Activated CD4-positive, alpha-beta T cell treated with anti-CD3 and anti-CD28 coated beads, Interleukin-2, amount 50 U/mL, for 1 hour (primary cell): ENCODE results near the gene M1AP.
"Not testable (repeated sequence)": the region's sequence is repeated elsewhere in the genome, so short reads cannot be mapped to it uniquely, and the experiment has no call there.

Experiments used
- DNase-seq: peaks from one replicate; pipeline ENCODE4 v3.0.0-alpha.2; 2020

Gene M1AP

DNA sequence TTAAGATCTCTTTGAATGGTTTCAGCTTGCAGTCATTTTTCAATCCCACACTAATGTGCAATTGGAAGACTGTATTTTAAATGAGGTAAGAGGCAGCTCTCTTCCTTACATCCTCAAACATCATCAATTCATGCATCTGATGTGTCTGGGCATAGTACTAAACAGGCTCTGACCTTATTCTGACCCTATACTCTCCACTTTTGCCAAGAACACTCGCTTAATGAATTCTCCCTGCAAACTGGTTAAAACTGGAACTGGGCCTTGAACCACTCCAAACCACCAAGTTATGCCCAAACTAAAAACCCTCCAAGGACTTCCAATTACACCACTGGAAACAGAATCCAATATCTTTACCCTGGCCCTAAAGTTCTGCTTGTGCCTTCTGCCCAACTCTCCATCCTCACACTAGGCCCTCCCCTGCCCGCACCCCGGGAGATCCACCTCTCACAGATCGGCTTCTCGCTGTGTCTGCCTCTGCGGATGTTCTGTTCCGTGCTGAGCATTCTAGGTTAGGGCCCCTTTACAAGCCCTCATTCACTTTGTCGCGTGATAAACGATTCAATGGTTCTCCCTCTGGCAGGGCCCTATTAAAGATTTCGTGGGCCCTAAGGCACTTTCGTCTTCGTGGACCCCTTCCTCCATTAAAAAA, 1.2 kb downstream of the M1AP start:
- DNase-seq, result no peak

DNA sequence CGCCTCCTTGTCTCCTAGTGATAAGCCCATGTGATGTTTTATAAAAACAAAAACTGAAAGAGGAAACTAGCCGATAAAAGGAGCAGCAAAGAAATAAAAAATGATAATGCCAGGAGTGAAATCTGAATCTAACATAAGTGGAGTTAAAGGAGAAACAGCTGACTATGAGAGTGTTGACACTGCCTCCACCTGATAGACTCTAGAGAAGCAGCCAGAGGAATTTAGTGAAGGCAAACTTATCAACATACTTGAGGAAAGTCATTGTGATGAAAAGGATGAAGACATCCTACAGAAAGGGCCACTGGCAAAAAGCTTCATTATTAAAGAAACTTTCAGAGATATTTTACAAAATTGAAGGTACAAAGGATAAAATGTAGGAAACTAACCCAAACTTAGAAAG, 1.9 kb downstream of the M1AP start:
- no peak for DNase-seq

DNA sequence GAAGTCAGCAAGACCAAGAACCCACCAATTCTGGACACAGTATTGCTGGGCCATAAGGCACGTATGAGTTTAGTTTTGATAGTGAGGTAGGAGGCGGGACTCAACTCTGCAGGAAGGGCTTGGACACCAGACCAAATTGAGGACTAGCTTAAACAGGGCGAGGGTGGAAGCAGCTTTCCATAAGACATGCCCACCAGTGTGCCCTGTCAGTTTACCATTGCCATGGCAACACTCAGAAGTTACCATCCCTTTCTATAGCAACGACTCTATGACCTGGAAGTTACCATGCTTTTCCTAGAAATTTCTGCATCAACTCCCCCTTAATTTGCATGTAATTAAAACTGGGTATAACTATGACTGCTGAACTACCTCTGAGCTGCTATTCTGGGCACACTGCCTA, 2.8 kb downstream of the M1AP start:
- DNase-seq, result no peak

DNA sequence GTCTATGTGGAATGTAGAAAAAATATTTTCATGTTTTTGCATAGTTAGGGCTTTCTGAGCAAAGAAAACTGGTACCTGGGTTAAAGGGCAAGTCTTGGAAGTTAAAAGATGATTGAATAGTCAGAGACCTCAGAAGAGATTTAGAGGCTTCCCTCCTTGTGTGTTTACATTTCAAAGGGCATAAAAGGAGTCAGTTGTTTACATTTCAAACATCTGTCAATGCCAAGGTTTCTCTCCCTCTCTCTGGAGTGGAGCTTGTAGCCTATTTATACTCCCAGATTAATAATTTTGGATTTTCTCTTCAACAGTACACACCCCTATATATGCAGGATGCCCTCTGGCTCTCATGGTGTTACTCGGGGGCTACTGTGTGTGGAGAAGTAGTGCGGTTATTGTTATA, 8.6 kb downstream of the M1AP start:
- no peak for DNase-seq

DNA sequence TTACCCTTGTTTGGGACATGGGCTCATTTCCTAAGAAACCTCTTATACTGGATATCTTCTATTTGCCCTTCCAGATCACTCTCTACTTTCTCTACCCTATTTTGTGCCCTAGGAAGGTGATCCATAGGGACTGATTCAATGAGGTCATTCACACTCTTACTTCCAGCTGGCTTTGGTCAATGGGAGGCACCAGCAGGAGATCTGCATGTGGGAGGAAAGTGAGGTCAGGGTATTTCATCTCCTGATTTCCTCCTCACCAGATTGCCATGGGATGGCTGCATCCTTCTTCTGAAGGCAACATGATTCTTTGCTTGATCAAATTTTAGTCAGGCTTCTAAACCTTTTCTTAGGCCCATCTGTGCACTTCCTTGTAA, 15.2 kb downstream of the M1AP start:
- no peak for DNase-seq

DNA sequence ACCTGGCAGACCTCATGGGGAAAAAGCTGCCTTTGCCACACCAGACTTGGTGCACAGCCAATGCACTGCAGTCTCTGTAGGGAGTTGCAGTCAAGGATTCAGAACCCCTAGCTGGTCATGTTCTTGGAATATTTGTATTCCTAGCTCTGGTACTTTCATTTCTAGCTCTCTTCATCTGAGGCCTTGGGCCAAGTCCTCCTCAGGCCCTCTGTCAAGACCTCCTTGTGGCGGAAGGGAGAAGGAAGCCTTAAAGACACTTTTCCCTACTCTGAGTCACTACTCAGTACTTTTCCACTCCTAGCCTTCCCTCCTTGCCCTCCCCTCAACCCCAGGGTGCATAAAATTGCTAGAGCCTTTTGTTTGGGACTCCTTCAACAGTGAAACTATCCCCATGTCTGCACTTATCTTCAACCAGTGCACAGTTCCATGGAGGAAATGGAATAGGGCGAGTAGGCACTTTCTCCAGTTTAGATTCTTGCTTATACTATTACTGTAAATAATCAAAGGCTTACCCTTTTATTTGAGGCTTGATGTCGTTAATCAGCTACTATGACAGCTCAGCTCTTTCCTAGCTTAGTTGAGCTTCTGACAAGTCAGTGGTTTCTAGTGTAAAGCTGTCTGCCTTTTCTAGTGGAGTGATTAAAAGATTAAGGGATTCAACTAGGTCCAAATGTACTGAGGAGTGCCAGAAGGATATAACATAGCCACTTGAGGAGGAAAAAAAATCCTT, 15.8 kb downstream of the M1AP start:
- no peak for DNase-seq

DNA sequence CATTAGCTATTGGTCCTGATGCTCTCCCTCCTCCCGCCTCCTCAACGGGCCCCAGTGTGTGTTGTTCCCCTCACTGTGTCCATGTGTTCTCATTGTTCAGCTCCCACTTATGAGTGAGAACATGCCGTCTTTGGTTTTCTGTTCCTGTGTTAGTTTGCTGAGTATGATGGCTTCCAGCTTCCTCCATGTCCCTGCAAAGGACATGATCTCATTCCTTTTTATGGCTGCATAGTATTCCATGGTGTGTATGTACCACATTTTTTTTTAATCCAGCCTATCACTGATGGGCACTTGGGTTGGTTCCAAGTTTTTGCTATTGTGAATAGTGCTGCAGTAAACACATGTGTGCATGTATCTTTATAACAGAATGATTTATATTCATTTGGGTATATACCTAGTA, 17.7 kb downstream of the M1AP start:
- not testable (repeated sequence) for DNase-seq

DNA sequence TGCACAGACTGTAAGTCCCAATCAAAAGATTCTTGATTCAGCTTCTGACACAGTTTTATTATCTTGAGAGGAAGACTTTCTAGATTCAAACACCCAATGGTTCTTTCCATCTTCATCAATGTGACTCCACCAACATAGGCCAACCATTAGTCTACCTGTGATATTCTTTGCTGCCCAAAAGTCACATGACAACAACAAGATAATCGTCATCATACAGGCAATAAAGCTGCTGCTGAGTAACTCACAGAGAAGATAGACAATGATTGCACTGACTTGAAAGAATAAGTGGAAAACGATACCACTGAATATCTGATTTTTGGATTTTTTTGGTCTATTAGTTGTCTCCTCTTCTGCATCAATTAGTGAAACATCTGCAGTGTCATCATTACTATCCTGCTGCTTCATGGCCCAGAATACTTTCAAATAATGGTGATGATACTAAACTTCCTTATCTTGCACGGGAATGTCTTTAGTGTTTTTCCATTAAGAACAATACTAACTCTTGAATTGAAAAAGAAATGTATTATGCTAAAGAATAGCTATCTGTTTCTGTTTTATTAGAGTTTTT, 19.5 kb downstream of the M1AP start:
- DNase-seq, result no peak

DNA sequence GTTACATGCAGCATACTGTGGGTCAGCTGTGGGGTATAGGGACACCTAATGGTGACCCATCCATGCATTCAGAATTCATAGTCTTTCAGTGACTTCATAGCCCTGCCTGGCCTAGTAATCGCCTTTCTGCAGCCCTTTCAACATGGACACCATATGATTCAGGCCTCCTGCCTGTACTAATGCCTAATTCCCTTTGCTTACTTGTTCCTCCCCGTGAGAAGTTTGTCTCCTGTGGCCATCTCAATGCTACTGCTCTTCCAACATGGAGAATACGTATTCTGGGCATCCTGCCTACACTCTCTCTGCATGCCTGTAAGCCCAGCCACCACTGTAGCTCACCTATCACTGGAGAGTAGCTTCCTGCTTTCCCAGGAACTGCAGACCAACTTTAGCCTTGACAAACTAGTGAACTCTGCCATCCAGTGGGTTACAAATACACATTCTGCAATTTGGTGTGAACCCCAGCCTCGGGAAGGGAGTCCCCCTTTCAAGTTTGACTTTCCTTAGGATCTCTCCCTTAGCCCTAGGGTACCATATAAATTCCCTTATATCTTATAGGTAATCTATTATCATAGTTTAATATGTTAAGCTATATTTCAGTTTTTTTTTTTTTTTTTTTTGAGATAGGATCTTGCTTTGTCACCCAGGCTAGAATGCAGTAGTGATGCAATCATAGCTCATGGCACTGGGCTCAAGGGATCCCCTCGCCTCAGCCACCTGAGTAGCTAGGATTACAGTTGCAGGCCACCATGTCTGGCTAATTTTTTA, 22.3 kb downstream of the M1AP start:
- DNase-seq, result no peak

DNA sequence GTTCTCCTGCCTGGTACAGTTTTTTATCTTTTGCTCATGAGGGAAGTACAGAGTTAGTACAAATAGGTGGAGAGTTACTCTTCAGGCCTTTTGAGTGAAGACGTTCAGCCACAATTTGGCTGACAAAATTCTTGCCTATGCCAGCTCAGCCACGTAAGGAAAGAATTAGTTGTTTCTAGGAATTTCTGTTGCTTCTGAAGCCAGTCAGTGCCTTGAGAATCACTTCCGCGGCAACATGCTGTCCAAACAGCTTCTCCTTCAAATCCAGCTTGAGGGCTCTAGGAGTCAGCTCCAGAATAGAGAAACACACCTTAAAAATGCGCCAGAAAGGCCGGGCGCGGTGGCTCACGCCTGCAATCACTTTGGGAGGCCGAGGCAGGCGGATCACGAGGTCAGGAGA, 27.5 kb downstream of the M1AP start:
- no peak for DNase-seq

DNA sequence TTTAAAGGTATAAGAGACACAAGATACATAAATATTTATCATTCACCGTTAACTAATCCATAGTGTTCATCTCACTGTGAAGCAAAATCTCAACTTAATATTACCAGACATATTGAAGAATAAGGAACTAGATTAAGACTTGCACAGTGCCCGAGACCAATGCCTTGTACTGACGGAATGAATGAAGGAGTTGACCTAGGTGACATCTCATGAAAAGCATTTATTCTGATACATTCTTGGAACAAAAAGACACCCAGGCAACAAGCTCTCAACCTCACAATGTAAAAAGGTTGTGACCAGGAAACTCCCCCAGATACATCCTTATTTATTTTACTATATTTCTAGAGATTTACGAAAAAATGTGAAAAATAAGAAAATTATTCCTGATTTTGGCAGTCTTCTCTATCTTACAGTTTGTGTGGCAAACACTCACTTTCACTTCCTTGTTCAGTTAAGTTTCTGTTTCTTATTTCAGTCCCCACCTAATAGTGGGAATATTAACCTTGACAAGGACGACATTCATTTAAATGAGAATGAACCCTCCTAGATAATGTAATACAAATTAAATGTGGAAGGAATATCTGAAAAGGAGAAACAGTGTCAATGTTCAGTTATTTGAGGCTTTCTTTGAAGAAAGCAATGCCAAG, 28.4 kb downstream of the M1AP start:
- no peak for DNase-seq

DNA sequence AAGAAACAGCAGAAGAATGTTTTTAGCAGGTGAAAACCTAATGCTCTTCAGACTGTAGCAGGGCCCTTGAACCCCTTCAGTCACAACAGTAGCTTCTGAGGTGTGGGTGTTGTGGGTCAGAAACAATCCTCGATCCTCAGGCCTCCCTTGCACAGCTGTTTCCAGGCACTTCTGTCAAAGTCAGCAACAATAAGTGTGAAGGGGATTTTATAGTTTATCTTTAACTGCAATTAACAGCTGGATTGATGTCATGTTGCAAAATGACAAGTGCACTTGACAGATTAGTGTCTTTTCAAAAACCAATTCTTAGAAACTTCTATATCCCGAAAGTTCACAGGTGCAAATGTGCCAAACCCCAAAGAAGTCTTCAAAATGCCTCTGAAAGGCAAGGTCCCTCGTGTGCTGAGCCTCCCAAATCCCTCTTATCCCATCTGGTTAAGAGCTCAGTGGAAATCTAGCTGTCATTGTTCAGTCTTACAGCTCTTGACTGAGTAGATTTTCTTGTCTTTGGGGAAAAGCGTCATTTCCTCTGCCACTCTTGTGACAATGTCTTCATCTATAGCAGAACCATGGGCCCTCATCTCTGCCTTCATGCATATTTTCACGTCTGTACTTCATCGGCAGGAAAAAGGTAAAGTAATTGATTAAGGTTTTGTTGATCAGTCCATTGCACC, 29.6 kb downstream of the M1AP start:
- DNase-seq, result no peak

DNA sequence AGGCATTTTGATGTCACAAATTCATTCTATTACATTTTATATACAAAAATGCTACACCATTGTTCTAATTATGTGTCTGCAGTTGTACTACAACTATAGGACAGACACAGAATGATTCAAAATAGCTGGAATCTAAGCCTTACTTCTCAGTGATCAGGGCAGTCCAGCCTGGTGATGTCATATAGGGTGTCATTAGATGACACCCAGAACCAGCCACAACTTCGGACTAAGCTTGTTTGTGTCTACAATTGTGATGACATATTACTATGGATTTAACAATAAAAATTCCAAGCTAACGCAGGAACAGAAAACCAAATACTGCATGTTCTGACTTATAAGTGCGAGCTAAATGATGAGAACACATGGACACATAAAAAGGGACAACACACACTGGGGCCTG, 31.0 kb downstream of the M1AP start:
- DNase-seq, result no peak

DNA sequence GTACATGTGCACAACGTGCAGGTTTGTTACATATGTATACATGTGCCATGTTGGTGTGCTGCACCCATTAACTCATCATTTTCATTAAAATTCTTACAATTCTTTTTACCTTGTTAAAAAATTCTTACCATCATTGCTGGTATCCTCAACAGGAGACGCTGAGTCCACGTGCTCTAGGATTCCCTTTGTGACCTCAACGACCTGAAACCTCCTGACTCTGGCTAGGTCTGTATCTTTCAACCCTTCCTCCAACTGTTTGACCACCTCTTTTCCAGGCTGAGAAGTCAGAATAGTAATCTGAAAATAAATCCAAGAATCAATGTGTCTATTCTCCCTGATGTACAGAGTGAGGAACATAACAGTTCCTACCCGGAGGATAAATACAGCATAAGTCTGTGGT, 41.2 kb downstream of the M1AP start:
- no peak for DNase-seq

DNA sequence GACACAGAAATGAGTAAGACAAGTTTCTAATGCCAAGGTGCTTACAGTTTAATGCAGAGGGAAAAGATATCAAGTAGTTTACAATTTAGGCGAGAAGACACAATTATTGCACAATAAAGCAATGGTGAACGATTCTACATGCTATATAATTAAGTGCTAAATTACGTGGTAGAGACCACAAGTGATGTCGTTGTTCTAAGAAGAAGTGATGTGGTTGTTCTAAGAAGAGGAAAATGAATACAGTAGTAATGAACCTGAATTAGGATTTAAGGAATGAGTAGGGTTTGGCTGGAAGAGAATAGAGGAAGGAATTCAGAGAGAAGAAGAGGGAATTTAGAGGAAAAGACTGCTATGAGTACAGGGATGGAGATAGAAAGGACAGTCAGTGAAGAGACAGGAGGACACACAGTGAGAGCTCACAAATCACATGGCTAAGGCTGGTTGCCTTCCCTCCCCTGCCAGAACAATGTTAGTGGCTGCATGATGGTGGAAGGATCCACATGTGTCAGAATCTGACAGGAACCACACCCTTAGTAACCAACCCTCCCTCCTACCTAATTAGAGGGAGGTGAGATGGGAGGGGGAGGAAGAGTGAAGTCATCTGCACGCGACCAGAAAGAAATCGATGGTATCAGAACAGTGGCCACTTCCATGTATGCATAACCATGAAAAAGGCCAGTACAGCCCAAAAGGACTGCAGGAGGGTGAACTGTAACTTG, 44.7 kb downstream of the M1AP start:
- DNase-seq, result no peak

DNA sequence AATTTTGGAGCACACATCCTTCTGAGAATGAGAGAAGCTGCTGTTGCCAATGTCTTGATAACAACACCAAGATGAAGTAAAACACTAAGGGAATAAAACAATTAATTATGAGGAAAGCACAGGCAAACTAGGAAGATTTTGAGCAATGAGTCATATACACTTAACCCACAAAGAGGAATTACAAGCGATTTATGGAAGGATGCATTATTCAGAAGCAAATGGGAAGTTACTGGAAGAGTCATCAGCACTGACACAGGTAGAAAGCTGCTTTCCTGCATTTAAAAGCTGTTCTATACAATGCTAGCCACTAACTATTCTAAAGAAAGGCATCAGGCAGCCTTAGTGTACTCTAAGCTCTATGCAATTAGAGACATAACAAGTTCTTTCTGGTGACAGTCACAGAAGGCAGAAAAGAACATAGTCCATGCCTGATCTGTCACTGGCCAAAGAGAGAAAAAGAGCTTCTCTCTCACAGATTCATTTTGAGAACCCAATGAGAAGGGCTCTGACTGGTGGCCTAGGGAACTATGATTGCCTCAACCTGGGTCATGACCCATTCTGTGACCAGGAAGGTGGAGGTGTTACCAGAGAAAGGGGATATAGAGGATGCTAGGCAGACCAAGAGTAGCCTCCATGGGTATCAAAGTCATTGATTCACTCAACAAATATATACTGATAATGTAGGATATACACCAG, 45.4 kb downstream of the M1AP start:
- no peak for DNase-seq

DNA sequence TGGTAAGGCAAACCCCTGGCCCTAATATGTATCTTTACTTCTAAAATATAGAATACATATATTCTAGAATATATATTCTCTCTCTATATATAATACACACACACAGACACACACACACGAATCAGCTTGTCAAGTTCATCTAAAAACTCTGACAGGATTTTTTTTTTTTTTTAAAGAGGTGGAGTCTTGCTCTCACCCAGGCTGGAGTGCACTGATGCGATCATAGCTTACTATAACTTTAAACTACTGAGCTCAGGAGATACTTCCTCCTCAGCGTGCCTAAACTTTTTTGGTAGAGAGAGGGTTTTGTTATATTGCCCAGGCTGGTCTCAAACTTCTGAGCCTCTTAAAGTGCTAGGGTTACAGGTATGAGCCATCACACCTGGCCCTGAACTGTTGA, 48.5 kb downstream of the M1AP start:
- DNase-seq, result no peak

DNA sequence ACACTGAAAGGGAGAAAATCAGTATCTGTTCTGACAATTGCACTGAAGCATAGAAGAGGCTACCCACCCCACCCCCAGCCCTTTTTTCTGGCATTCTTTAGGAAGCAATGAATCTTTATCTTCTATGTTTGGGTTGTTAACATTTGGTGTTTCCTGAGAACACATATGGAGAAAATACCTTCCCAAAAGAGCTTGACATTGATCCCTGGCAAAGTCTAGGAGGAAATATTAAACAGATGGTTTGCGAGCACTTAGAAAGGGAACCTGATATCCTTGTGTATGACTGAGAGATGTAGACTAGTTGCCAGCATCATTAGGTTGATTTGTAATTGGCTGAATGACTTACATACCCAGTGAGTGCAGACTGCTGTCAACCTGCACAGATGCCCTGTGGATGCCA, 50.7 kb downstream of the M1AP start:
- no peak for DNase-seq

DNA sequence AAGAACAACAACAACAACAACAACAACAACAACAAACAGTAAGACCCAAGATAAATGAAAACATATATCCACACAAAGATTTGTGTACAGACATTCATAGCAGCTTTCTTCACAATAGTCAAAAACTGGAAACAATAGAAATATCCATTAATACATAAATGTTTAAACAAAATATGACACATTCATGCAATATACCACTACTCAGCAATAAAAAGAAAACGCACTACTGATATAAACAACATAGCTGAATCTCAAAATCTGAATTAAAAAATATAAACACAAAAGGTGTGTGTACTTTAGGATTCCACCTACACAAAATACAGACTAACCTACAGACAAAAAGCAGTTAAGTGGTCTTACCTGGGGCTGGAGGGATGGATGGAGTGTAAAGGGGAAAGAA, 51.5 kb downstream of the M1AP start:
- DNase-seq, result no peak

DNA sequence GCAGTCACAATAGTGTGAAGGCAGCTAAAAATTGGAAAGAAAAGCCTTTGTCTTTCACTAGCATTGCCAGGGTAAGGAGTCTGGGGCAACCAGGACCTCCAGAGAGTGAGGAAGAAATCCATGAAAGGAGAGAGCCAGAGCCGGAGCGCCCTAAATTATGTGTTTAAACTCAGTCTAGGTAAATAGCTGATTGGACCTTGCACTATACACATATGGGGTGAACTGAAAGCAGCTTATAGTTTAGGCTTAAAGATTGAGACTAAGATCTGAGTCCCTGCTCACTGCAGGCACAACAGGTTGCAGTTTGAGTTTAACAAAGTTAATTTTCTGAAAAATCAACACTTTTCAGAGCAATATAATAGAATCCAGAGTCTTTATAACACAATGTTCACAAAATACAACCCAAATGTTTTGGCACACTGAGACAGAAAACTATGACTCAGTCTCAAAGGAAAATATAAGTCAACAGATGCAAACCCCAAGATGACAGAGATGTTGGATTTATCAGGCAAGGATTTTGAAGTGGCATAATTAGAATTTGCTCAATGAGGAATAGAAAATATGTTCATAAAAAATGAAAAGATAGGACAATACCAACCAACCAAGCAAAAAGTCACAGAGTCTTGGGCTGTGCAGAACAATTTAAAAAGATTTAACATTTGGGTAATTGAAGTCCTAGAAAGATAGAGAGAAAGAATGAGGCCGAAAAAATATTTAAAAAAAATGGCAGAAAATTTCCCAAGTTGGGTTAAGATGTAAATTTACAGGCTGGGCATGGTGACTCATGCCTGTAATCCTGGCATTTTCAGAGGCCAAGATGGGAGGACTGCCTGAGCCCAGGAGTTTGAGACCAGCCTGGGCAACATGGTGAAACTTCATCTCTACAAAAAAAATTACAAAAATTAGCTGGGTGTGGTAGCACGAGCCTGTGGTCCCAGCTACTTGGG, 54.0 kb downstream of the M1AP start:
- no peak for DNase-seq
